HG02885 (cell line): ENCODE measurements around the gene FMC1.
"Not testable (repeated sequence)": the region's sequence is repeated elsewhere in the genome, so short reads cannot be mapped to it uniquely, and the experiment has no call there.

Experiments
- ATAC-seq: cut with Tn5 transposase; IDR thresholded peaks from one replicate; pipeline ENCODE4 v1.9.1; 2021; ENCODE audit warnings: mild to moderate bottlenecking; ENCODE audit not compliant: unreplicated experiment, poor library complexity

The FMC1 gene

GRCh38 chr7:139341058-139341775, at the start of gene FMC1:
TSS of gene FMC1 (plus strand) at chr7:139341337. CDS start at chr7:139341385, 48 bp downstream.
- peak; percentile 59 for ATAC-seq

GRCh38 chr7:139292821-139293220, 48.3 kb upstream of the FMC1 start:
- ATAC-seq: no peak

GRCh38 chr7:139293534-139293933, 47.6 kb upstream of the FMC1 start:
- no peak for ATAC-seq

DNA sequence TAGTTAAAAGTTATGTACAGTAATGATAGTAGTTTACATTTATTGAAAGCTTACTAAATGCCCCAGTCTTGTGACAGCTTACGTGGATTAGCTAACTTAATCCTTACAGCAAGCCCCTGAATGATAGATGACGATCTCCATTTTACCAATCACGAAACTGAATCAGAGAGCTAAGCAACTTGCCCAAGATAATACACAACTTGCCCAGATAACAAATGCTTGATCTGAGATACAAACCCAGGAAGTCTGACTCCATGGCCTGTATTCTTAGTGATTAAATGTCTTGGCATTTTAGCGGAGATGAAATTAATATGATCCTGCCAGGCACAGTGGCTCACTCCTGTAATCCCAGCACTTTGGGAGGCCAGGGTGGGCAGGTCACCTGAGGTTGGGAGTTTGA, 46.9 kb upstream of the FMC1 start:
- no peak for ATAC-seq

- no peak for ATAC-seq
These were observed 46.1 kb upstream of the FMC1 start for GRCh38 chr7:139294951-139295575.

GRCh38 chr7:139297795-139298194, 43.3 kb upstream of the FMC1 start:
- ATAC-seq: no peak

- no peak for ATAC-seq
These were observed 41.8 kb upstream of the FMC1 start for GRCh38 chr7:139299296-139299695.

GRCh38 chr7:139300390-139300789, 40.7 kb upstream of the FMC1 start:
- ATAC-seq: no peak

DNA sequence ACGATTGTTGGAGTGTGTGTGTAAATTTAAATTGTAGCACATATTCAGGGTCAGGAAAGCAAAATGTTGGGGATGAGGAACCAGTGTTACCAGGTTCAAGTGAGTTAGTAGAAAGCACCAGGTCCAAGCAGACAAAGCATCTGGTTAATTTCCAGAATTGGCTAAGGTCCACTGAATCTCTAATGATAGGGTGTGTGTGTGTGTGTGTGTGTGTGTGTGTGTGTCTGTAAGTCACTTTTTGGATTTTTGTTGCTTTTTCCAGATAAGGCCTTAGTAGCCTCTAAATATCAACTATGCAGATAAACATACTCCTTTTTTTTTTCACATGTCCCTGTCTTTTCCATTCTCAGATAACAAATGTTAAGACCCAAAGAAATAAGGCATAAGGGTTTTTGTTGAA, 36.6 kb upstream of the FMC1 start:
- no peak for ATAC-seq

DNA sequence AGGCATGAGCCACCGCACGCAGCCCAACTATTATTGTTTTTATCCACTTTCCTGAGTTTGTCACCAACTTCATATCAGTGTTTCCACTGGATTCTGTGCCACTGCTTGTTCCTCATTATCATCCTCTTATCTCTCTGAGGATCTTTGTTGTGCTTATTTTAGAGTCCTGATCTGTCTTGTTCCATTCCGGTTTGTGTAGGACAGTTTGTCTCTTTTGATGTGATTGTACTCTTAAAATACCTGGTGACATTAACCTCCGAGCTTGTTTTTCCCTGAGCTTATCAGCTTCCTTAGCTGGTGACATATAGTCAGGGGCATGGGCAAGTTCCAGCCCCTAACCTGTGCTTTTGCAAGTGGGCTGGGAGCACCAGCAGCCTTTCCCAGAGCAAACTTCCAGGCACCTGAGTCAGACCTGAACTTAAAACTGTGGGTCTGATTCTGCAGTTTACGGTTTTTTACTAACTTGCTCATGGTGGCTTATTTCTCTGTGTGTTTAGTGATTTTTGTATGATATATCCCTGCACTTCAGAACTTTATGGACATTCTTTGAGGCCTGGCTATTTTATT, 23.1 kb upstream of the FMC1 start:
- ATAC-seq: no peak

GRCh38 chr7:139321071-139321745, 19.9 kb upstream of the FMC1 start:
- ATAC-seq: no peak

GRCh38 chr7:139324709-139325108, 16.4 kb upstream of the FMC1 start:
- not testable (repeated sequence) for ATAC-seq

- no peak for ATAC-seq
These were observed 12.8 kb upstream of the FMC1 start for GRCh38 chr7:139328375-139328774.

GRCh38 chr7:139329119-139329518, 12.0 kb upstream of the FMC1 start:
- no peak for ATAC-seq

DNA sequence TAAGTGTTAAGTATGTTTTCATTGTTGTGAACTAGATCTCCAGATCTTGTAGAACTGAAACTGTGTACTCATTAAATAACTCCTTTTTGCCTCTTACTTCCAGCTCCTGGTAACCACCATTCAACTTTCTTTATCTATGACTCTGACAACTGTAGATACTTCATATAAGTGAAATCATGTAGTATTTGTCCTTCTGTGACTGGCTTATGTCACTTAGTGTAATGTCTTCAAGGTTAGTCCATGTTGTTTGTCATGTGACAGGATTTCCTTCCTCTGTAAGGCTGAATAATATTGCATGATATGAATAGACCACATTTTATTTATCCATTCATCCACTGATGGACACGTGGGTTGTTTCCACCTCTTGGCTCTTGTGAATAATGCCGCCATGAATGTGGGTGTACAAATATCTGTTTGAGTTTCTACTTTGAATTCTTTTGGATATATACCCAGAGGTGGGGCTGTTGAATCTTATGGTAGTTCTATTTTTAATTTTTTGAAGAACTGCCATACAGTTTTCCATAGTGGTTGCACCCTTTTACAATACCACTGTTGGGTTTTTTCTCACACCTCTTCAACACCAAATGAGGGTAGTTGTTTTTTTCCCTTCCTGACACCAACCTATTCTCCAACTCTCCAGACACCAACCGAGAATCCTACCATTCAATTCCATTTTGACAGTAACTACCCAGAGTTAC, 10.7 kb upstream of the FMC1 start:
- ATAC-seq: no peak

GRCh38 chr7:139332697-139333359, 8.3 kb upstream of the FMC1 start:
- ATAC-seq: no peak

- ATAC-seq: not testable (repeated sequence)
These were observed 7.7 kb upstream of the FMC1 start for GRCh38 chr7:139333443-139333842.

DNA sequence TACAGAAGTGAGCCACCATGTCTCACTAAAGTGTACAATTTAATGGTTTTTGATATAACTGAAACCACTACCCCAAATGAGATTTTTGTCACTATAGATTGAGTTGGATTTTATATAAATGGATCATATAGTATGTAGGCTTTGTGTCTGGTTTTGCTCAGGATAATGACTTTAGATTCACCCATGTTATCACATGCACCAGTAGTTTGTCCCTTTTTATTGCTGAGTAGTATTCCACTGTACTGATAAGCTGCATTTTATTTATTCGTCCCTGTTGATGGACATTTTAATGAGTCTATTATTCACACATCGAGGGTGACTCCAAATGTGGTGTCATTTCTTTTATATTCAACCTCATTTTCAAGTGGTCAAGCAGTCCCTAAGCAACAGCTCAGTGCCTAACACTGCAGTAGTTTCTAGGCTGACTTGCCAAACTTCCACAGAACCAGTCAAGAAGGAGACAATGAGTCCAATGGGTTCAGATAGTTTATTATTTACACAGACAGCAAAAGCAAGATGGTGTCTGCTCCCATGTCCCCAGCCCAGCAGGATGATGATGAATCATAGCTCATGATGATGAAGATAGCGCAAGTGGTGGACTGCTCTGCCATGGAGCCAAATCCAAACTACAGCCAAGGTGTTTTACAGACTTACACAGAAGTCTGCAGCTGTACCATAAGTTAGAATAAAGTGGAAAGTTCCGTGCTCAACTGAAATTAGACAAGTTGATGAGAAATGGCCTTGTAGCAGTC, 6.6 kb upstream of the FMC1 start:
- ATAC-seq: no peak

- no peak for ATAC-seq
These were observed 2.1 kb upstream of the FMC1 start for GRCh38 chr7:139339025-139339424.

DNA sequence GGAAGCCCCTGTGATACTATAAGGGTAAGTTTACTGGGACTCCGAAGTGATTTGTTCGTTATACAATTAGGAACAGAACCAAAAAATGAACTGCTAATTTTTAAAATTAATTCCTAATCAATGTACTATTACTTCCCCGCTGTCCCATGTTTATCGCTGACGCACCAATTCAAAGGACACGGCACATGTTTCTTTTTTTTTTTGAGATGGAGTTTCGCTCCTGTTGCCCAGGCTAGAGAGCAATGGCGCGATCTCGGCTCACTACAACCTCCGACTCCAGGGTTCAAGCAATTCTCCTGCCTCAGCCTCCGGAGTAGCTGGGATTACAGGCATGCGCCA, 1.5 kb upstream of the FMC1 start:
- no peak for ATAC-seq
